ENCODE data around the gene NOS1AP. TPM values are rescaled to one million over a fixed set of nuclear protein-coding genes. Genes with fewer than 3 reads are reported as not detected.

The NOS1AP gene
- total and polyA plus RNA-seq, 9 of the 15 experiments (the other 6 are each of a cell fraction or from before 2014, with no cell fraction given) = 0.07 to 1.5 (median 0.22) TPM

DNA sequence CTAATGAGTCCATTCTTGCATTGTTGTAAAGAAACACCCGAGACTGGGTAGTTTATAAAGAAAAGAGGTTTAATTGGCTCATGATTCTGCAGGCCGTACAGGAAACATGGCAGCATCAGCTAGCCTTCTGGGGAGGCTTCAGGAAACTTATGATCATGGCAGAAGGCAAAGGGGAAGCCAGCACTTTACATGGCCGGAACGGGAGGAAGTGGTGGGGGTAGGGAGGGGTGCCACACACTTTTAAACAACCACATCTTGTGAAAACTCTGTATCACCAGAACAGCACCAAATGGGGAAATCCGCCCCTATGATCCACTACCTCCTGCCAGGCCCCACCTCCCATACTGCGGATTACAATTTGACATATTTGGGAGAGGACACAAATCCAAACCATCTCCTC is 43.9 kb downstream of the NOS1AP start:
- DNase-seq (ENCODE audit: extremely low read depth in 1 of 4, low spot score in 3 of 4) (no peak), FAIRE-seq (no peak), ATAC-seq (no peak)
- CTCF ChIA-PET (ENCODE audit: low intra/inter-chr PET ratio) = no interaction called here
- intact Hi-C loops (cut with micrococcal nuclease) = no loop called here
- Histone ChIP-seq H3K9me3 (replicated peaks; ENCODE audit: control insufficient read depth, insufficient read depth, low read depth, low read length) (no peaks in the 10 kb centered on the region), H3K4me2 (ENCODE audit: insufficient read depth, low read length) (no peak overlapping the region), H3K79me2 (ENCODE audit: control insufficient read depth, insufficient read depth, low read length) (no peaks in the 10 kb centered on the region), H3K27ac (ENCODE audit: extremely low read depth, low read depth, low read length) (no peak overlapping the region), H3K9me1 (ENCODE audit: control insufficient read depth, insufficient read depth, low read length) (no peaks in the 10 kb centered on the region), H2AFZ (ENCODE audit: low read depth, low read length) (no peak overlapping the region), H3K4me3 (no peak overlapping the region), H4K20me1 (replicated peaks; ENCODE audit: control insufficient read depth, insufficient read depth, low read length) (no peaks in the 10 kb centered on the region), H3K9ac (ENCODE audit: insufficient read depth in 1 of 2, low read depth in 2 of 2, low read length in 2 of 2) (no peak overlapping the region), H3K36me3 (ENCODE audit: control insufficient read depth, insufficient read depth, low read length) (no peaks in the 10 kb centered on the region), H3K4me1 (replicated peaks in 1 of 2; ENCODE audit: control insufficient read depth in 2 of 2, insufficient read depth in 2 of 2, low read length in 2 of 2) (no peaks in the 10 kb centered on the region), H3K27me3 (ENCODE audit: control insufficient read depth in 2 of 2, insufficient read depth in 2 of 2, low read length in 2 of 2) (peaks cover 9 to 26% of the 10 kb centered on the region in 2 experiments)
- 1% methylated on average over 6 of the region's 6 CpGs for WGBS (ENCODE audit: insufficient coverage, low coverage, missing lambda C conversion rate)
- no TSS peak for BruUV-seq (replicated peaks)
- POLR2A ChIA-PET = no interaction called here
- in situ Hi-C loops (cut with MboI) = no loop called here
- TF ChIP-seq SAFB2 (IDR thresholded peaks at IDR 0.05; ENCODE audit: borderline replicate concordance, low read depth, low read length, severe bottlenecking) (no peak), TARDBP (IDR thresholded peaks at IDR 0.05) (no peak), ASH1L (IDR thresholded peaks at IDR 0.05; ENCODE audit: borderline replicate concordance, low read depth, partially characterized antibody) (no peak), POLR2B (IDR thresholded peaks at IDR 0.05; ENCODE audit: low read depth, partially characterized antibody) (no peak)

DNA sequence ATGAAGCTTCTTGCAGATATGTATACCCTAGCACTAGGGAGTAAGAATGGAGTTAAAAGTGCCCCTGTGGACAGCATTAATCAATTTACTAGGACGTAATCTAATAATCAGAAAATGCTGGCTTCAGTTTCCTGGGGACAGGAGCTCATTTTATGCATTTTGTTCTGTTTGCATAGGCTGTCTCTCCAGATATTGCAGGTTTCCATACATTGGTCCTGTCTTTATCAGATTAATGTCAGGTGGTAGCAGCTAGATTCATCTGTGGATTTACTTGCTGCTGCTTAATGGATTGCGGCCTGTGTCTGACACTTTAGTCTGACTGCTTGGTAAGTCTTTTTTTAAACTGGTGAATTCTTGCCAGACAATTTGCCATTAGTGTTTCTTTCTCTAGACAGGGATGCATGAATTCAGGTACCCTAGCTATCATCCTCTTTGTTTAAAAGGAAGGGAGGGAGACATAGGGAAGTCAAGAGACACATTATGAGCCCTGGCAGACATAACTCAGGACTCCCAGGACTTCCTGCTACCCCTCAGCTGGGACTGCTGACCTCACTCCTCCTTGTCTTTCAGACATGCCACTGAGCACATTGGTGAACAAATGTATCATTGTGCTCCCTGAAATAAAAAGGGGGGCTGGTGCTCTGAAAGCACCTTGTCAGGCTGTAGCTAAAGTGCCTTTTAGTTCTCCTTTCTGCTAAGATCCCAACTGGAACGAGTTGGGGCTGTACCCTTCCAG is 47.7 kb downstream of the NOS1AP start:
- Histone ChIP-seq H3K9me3 (replicated peaks; ENCODE audit: control insufficient read depth, insufficient read depth, low read depth, low read length) (no peaks in the 10 kb centered on the region), H3K9me1 (ENCODE audit: control insufficient read depth, insufficient read depth, low read length) (no peaks in the 10 kb centered on the region), H2AFZ (ENCODE audit: low read depth, low read length) (no peak overlapping the region), H4K20me1 (replicated peaks; ENCODE audit: control insufficient read depth, insufficient read depth, low read length) (no peaks in the 10 kb centered on the region), H3K79me2 (ENCODE audit: control insufficient read depth, insufficient read depth, low read length) (no peaks in the 10 kb centered on the region), H3K36me3 (ENCODE audit: control insufficient read depth, insufficient read depth, low read length) (no peaks in the 10 kb centered on the region), H3K9ac (ENCODE audit: insufficient read depth in 1 of 2, low read depth in 2 of 2, low read length in 2 of 2) (no peak overlapping the region), H3K27ac (ENCODE audit: extremely low read depth, low read depth, low read length) (no peak overlapping the region), H3K27me3 (ENCODE audit: control insufficient read depth in 2 of 2, insufficient read depth in 2 of 2, low read length in 2 of 2) (peaks cover 16 to 21% of the 10 kb centered on the region in 2 experiments), H3K4me1 (replicated peaks in 1 of 2; ENCODE audit: control insufficient read depth in 2 of 2, insufficient read depth in 2 of 2, low read length in 2 of 2) (no peaks in the 10 kb centered on the region), H3K4me2 (ENCODE audit: insufficient read depth, low read length) (no peak overlapping the region), H3K4me3 (no peak overlapping the region)
- 3% methylated on average over 3 of the region's 3 CpGs for WGBS (ENCODE audit: insufficient coverage, low coverage, missing lambda C conversion rate)
- ATAC-seq (no peak), FAIRE-seq (no peak), DNase-seq (ENCODE audit: extremely low read depth in 1 of 4, low spot score in 3 of 4) (no peak)
- ChIA-PET POLR2A (interaction anchor here (1.4 kb wide), 1 partner anchor 20 kb away, joined by 8 read pairs; no protein-coding TSS in a partner anchor), CTCF (ENCODE audit: low intra/inter-chr PET ratio) (no interaction called here)
- TF ChIP-seq TCF3 (CRISPR knock-in tag; IDR thresholded peaks at IDR 0.05) = no peak
- TF ChIP-seq CHCHD3 (CRISPR knock-in tag; IDR thresholded peaks at IDR 0.05) = no peak
- TF ChIP-seq HDAC2 (IDR thresholded peaks at IDR 0.05) = no peak
- no peak for TF ChIP-seq KAT7 (CRISPR knock-in tag; IDR thresholded peaks at IDR 0.05; ENCODE audit: borderline replicate concordance)
- no peak for TF ChIP-seq NFRKB (IDR thresholded peaks at IDR 0.05; ENCODE audit: low read depth)
- TF ChIP-seq ZNF354B (CRISPR knock-in tag; IDR thresholded peaks at IDR 0.05) = no peak
- no peak for TF ChIP-seq MYNN (IDR thresholded peaks at IDR 0.05)
- no peak for TF ChIP-seq MYNN (CRISPR knock-in tag; IDR thresholded peaks at IDR 0.05)
- TF ChIP-seq MAFK (IDR thresholded peaks at IDR 0.05; ENCODE audit: low read length) = no peak
- TF ChIP-seq CAMTA2 (CRISPR knock-in tag; conservative IDR thresholded peaks at IDR 0.05) = no peak
- in situ Hi-C loops (cut with MboI) (no loop called here), intact Hi-C loops (cut with micrococcal nuclease) (no loop called here)
- BruUV-seq (replicated peaks) = no TSS peak
